CD14-positive monocyte (primary cell): ENCODE measurements around the gene PTK6. TPM values are rescaled to one million over a fixed set of nuclear protein-coding genes. Genes with fewer than 3 reads are reported as not detected.

Experiments used
- DNase-seq, 3 donors: peaks; one replicate each; pipeline ENCODE4 v3.0.0-alpha.2; 2011 to 2022
- H2AFZ ChIP-seq: 2 replicates; pipeline ENCODE4 v1.6.0; 2012; ENCODE audit warnings: mild to moderate bottlenecking, low read depth, low read length, inconsistent platforms; ENCODE audit not compliant: insufficient read depth, poor library complexity, severe bottlenecking
- H3K27ac ChIP-seq, 2 donors: 1 replicate in 1 of 2; 2 replicates in 1 of 2; pipeline ENCODE4 v1.5.1; 2012 to 2013; ENCODE audit warnings: low read length in 2 of 2, control low read depth in 1 of 2, inconsistent platforms in 1 of 2, low read depth in 1 of 2, mild to moderate bottlenecking in 1 of 2
- H3K27me3 ChIP-seq, 2 donors: one replicate each; pipeline versions ENCODE4 v1.6.0 to v1.6.1; 2011 to 2013; ENCODE audit warnings: low read length in 2 of 2; ENCODE audit not compliant: control insufficient read depth in 2 of 2, insufficient read depth in 2 of 2
- H3K36me3 ChIP-seq, 2 donors: replicated peaks in 1 of 2; 1 replicate in 1 of 2; 2 replicates in 1 of 2; pipeline versions ENCODE4 v1.5.1 to v1.6.1; 2012 to 2013; ENCODE audit warnings: low read length in 2 of 2, control low read depth in 1 of 2, inconsistent platforms in 1 of 2, mild to moderate bottlenecking in 1 of 2; ENCODE audit not compliant: insufficient read depth in 2 of 2, control insufficient read depth in 1 of 2
- H3K4me1 ChIP-seq, 2 donors: 1 replicate in 1 of 2; 2 replicates in 1 of 2; pipeline versions ENCODE4 v1.5.1 to v1.6.1; 2012 to 2013; ENCODE audit warnings: low read length in 2 of 2, control low read depth in 1 of 2, inconsistent platforms in 1 of 2, mild to moderate bottlenecking in 1 of 2, moderate library complexity in 1 of 2; ENCODE audit not compliant: insufficient read depth in 2 of 2, control insufficient read depth in 1 of 2
- H3K4me2 ChIP-seq: replicated peaks from 2 replicates; pipeline ENCODE3; 2012; ENCODE audit warnings: low read length, moderate library complexity, mild to moderate bottlenecking; ENCODE audit not compliant: poor library complexity, severe bottlenecking; ENCODE audit errors: extremely low read depth
- H3K4me3 ChIP-seq, 3 experiments: fragments of 200-600 bp in 1 of 3; sonication (generic) in 1 of 3; replicated peaks in 1 of 3; 1 replicate in 2 of 3; 2 replicates in 1 of 3; pipeline ENCODE4 v1.5.1; 2011 to 2013; ENCODE audit warnings: low read length in 3 of 3, mild to moderate bottlenecking in 3 of 3, control low read depth in 2 of 3, low read depth in 2 of 3, inconsistent platforms in 1 of 3, moderate library complexity in 1 of 3
- H3K79me2 ChIP-seq: 2 replicates; pipeline ENCODE4 v1.6.0; 2012; ENCODE audit warnings: mild to moderate bottlenecking, control low read depth, inconsistent platforms, low read length, moderate library complexity; ENCODE audit not compliant: insufficient read depth
- H3K9ac ChIP-seq: 2 replicates; pipeline ENCODE4 v1.6.0; 2017; ENCODE audit warnings: low read length, mild to moderate bottlenecking; ENCODE audit not compliant: insufficient read depth, poor library complexity, severe bottlenecking
- H3K9me3 ChIP-seq, 2 donors: replicated peaks in 1 of 2; 1 replicate in 1 of 2; 2 replicates in 1 of 2; pipeline versions ENCODE4 v1.5.1 to v1.6.1; 2012 to 2013; ENCODE audit warnings: low read length in 2 of 2, control low read depth in 1 of 2; ENCODE audit not compliant: control insufficient read depth in 1 of 2, insufficient read depth in 1 of 2
- H4K20me1 ChIP-seq: 2 replicates; pipeline ENCODE4 v1.6.0; 2012; ENCODE audit warnings: mild to moderate bottlenecking, low read length, control low read depth, moderate library complexity; ENCODE audit not compliant: insufficient read depth
- H3K27ac Mint-ChIP-seq, 7 donors: one replicate each; pipeline ENCODE4 v1.8.0; 2020; ENCODE audit warnings: mild to moderate bottlenecking in 7 of 7, mixed read lengths in 7 of 7, moderate library complexity in 6 of 7, inconsistent platforms in 2 of 7
- H3K27me3 Mint-ChIP-seq, 3 donors: one replicate each; pipeline ENCODE4 v1.8.0; 2021 to 2022; ENCODE audit warnings: low read depth in 3 of 3, mild to moderate bottlenecking in 3 of 3, mixed read lengths in 3 of 3, moderate library complexity in 3 of 3, inconsistent platforms in 1 of 3
- H3K36me3 Mint-ChIP-seq, 2 donors: one replicate each; pipeline ENCODE4 v1.8.0; 2020; ENCODE audit warnings: mixed read lengths in 2 of 2, inconsistent platforms in 1 of 2, mild to moderate bottlenecking in 1 of 2
- H3K4me1 Mint-ChIP-seq: one replicate; pipeline ENCODE4 v1.8.0; 2020; ENCODE audit warnings: mild to moderate bottlenecking, mixed read lengths
- H3K4me3 Mint-ChIP-seq, 2 donors: one replicate each; pipeline ENCODE4 v1.8.0; 2020; ENCODE audit warnings: mild to moderate bottlenecking in 2 of 2, mixed read lengths in 2 of 2, moderate library complexity in 1 of 2
- H3K9me3 Mint-ChIP-seq, 7 donors: one replicate each; pipeline ENCODE4 v1.8.0; 2020 to 2022; ENCODE audit warnings: mixed read lengths in 7 of 7, mild to moderate bottlenecking in 6 of 7, moderate library complexity in 6 of 7, inconsistent platforms in 2 of 7
- WGBS: methylation state at CpG from one replicate; pipeline ENCODE4 v1.1.5; 2013; ENCODE audit warnings: missing lambda C conversion rate; ENCODE audit not compliant: insufficient coverage; 5-methylcytosine and 5-hydroxymethylcytosine counted together
- intact Hi-C, 2 donors: fragments of 100-400 bp; cut with micrococcal nuclease; formaldehyde crosslinking; loops; one replicate each; pipeline versions ENCODE4 v1.15.0 to v1.15.1; 2023
- polyA plus RNA-seq, 3 donors: library from polyadenylated mRNA; depleted of rRNA in 1 of 3; unstranded in 2 of 3; stranded (reverse) in 1 of 3; fragments of 300-500 nt in 2 of 3; fragments of >200 nt in 1 of 3; fragmentation: Illumina TruSeq in 2 of 3; gene quantifications; 1 replicate in 2 of 3; 2 replicates in 1 of 3; pipeline ENCODE4 v1.2.3, GENCODE V29; 2012 to 2021
- TF ChIP-seq, protein P1 (sequence below): fragments of 200-600 bp; IDR thresholded peaks from one replicate; pipeline ENCODE4 v1.8.0; 2022; ENCODE audit warnings: antibody characterized with exemption, mild to moderate bottlenecking

PTK6 gene
- polyA plus RNA-seq, 3 donors, result 0.66 to 4.1 (median 1.5) TPM

DNA sequence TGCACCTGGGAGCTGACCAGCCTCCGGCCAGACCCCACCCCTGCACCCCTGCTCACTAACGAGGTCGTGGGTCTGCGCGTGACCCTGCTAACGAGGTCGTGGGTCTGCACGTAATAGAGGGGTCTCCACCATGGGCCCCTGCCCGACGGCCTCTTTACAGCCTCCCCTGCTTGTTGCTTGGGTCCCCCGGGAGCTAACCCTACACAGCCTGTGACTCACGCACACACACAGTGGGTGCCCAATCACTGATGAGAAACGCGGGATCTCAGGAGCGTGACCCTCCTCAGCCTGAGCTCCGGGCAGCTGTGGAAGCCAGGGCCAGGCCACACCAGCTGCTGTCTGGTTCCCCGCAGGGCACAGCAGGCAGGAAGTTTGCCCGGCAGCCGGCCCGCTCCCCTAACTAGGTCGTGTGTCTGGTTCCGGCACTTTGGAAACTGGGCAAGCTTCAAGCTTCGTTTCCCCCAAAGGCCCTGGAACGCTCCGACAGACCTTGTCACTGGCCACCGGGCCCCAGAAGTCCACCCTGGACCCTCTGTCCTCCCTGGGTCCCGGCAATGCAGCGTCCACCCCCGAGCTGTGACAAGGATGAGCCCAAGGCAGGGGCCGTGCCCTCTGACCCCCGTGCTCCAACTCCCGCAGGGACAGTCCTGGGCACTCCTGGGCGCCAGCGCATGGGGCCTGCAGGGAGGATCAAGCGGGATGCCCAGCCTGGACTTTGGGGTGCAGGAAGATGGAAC is 767 bp downstream of the PTK6 start:
- Mint-ChIP-seq H3K36me3 (peaks cover 0 to 2% of the 10 kb centered on the region in 2 donors), H3K9me3 (peaks cover 0 to 3% (median 0%) of the 10 kb centered on the region in 7 donors), H3K27me3 (peaks cover 5 to 20% (median 13%) of the 10 kb centered on the region in 3 donors), H3K4me1 (peaks cover 16% of the 10 kb centered on the region), H3K27ac (peak overlapping the region in 4 of 7 donors; percentile 82 to 93 (median 87)), H3K4me3 (peak overlapping the region in 1 of 2 donors; percentile 84)
- intact Hi-C loops, result loop anchor here (2.0 to 10.0 kb wide), 8 partner anchors 16 to 446 kb away; partner anchors contain the start of genes GMEB2 (in 2 of the 2), ABHD16B (in 1 of the 2), PPDPF (in 1 of the 2) and PRPF6 (in 1 of the 2)
- peaks cover 23 to 28% of the 10 kb centered on the region in 2 donors for H3K4me1 ChIP-seq
- peaks cover 0 to 17% of the 10 kb centered on the region in 2 donors for H3K27me3 ChIP-seq
- 84% methylated on average over 35 of the region's 35 CpGs for WGBS
- H3K9ac ChIP-seq, result peak overlapping the region; percentile 77
- TF ChIP-seq, protein P1, sequence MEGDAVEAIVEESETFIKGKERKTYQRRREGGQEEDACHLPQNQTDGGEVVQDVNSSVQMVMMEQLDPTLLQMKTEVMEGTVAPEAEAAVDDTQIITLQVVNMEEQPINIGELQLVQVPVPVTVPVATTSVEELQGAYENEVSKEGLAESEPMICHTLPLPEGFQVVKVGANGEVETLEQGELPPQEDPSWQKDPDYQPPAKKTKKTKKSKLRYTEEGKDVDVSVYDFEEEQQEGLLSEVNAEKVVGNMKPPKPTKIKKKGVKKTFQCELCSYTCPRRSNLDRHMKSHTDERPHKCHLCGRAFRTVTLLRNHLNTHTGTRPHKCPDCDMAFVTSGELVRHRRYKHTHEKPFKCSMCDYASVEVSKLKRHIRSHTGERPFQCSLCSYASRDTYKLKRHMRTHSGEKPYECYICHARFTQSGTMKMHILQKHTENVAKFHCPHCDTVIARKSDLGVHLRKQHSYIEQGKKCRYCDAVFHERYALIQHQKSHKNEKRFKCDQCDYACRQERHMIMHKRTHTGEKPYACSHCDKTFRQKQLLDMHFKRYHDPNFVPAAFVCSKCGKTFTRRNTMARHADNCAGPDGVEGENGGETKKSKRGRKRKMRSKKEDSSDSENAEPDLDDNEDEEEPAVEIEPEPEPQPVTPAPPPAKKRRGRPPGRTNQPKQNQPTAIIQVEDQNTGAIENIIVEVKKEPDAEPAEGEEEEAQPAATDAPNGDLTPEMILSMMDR, result no peak
- H3K9me3 ChIP-seq, result no peaks in the 10 kb centered on the region
- H3K4me3 ChIP-seq, result peak overlapping the region in 1 of 3 experiments; percentile 77
- H2AFZ ChIP-seq, result no peak overlapping the region
- no peaks in the 10 kb centered on the region for H4K20me1 ChIP-seq
- no peaks in the 10 kb centered on the region for H3K36me3 ChIP-seq
- H3K79me2 ChIP-seq, result no peaks in the 10 kb centered on the region
- H3K4me2 ChIP-seq, result peak overlapping the region; percentile 82
- no peak for DNase-seq
- peak overlapping the region in 1 of 2 donors; percentile 89 for H3K27ac ChIP-seq

DNA sequence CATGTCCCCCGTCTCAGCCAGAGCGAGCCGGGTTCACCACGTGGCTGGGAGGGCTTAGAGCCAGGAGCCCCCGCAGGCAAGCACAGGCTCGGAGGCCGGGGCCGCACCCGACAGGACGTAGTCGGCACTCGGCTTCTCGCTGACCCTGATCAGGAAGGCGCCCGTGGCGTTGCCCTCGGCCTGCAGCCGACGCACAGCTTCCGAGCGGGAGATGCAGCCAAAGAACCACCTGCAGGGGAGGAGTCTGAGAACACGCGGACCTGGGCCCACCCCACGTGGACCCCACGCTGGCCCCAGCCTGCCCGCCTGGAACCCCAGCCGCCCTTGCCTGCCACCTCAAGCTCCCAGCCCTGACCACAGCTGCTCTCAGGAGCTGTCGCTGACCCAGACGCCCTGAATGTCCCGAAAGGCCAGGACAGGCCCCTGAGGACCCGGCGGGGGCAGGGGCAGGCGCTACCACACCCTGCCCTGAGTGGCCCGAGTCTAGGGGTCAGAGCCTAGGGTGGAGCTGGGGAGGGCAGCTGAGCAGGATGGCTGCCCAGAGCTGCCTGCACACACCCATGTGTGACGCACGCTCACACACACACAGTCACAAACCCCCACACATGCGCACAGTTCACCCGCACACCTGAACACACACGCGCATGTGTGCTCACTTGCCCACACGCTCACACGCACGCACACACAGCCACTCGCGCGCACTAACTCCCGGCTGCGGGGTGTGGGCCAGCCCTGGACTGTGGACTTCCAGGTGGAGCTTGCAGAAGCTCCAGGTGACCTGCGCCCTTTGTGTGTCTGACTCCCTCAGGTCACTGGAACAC is 2.1 kb downstream of the PTK6 start:
- TF ChIP-seq, protein P1, result no peak
- no peak overlapping the region for H3K4me3 ChIP-seq
- no peaks in the 10 kb centered on the region for H4K20me1 ChIP-seq
- H3K27ac ChIP-seq, result no peak overlapping the region
- no peak overlapping the region for H3K9ac ChIP-seq
- no peaks in the 10 kb centered on the region for H3K36me3 ChIP-seq
- H2AFZ ChIP-seq, result no peak overlapping the region
- WGBS, result 90% methylated on average over 43 of the region's 49 CpGs
- Mint-ChIP-seq H3K36me3 (peaks cover 0 to 2% of the 10 kb centered on the region in 2 donors), H3K27me3 (peaks cover 5 to 21% (median 11%) of the 10 kb centered on the region in 3 donors), H3K4me1 (peaks cover 16% of the 10 kb centered on the region), H3K9me3 (peaks cover 0 to 3% (median 0%) of the 10 kb centered on the region in 7 donors), H3K4me3 (peak overlapping the region in 1 of 2 donors; percentile 21), H3K27ac (no peak overlapping the region)
- no peak overlapping the region for H3K4me2 ChIP-seq
- H3K27me3 ChIP-seq, result peaks cover 0 to 13% of the 10 kb centered on the region in 2 donors
- peaks cover 23 to 28% of the 10 kb centered on the region in 2 donors for H3K4me1 ChIP-seq
- H3K9me3 ChIP-seq, result no peaks in the 10 kb centered on the region
- intact Hi-C loops, result loop anchor here (5.0 to 10.0 kb wide), 7 partner anchors 42 to 447 kb away; partner anchors contain the start of genes GMEB2 (in 2 of the 2), ABHD16B (in 1 of the 2), PRPF6 (in 1 of the 2) and TPD52L2 (in 1 of the 2)
- no peaks in the 10 kb centered on the region for H3K79me2 ChIP-seq
- DNase-seq, result no peak
